ENCODE data around the gene FLT3.
"Not testable (repeated sequence)": the region's sequence is repeated elsewhere in the genome, so short reads cannot be mapped to it uniquely, and the experiment has no call there.

FLT3 gene

GRCh38 chr13:28099396-28100149, 803 bp downstream of the FLT3 start:
- DNase-seq, result no peak

GRCh38 chr13:28097503-28097902, 2.9 kb downstream of the FLT3 start:
- DNase-seq, result no peak

GRCh38 chr13:28094306-28094705, 6.1 kb downstream of the FLT3 start:
- no peak for DNase-seq

GRCh38 chr13:28093881-28094280, 6.5 kb downstream of the FLT3 start:
- no peak for DNase-seq

- no peak for DNase-seq
Measured at GRCh38 chr13:28092431-28092830, 7.9 kb downstream of the FLT3 start.

- DNase-seq, result no peak
Measured at GRCh38 chr13:28089065-28089464, 11.3 kb downstream of the FLT3 start.

GRCh38 chr13:28077820-28078219, 22.6 kb downstream of the FLT3 start:
- DNase-seq, result not testable (repeated sequence)

GRCh38 chr13:28077231-28077630, 23.1 kb downstream of the FLT3 start:
- DNase-seq, result no peak

GRCh38 chr13:28071424-28071823, 29.0 kb downstream of the FLT3 start:
- DNase-seq, result no peak

- no peak for DNase-seq
Measured at GRCh38 chr13:28067491-28067890, 32.9 kb downstream of the FLT3 start.

GRCh38 chr13:28058866-28059613, 41.3 kb downstream of the FLT3 start:
- DNase-seq, result no peak

GRCh38 chr13:28056970-28057712, 43.2 kb downstream of the FLT3 start:
- DNase-seq, result no peak

- no peak for DNase-seq
Measured at GRCh38 chr13:28056426-28056825, 44.0 kb downstream of the FLT3 start.

- no peak for DNase-seq
Measured at GRCh38 chr13:28055357-28055756, 45.0 kb downstream of the FLT3 start.

GRCh38 chr13:28052945-28053344, 47.4 kb downstream of the FLT3 start:
- no peak for DNase-seq

GRCh38 chr13:28049880-28050875, 50.2 kb downstream of the FLT3 start:
- DNase-seq, result no peak

- no peak for DNase-seq
Measured at GRCh38 chr13:28049215-28049614, 51.2 kb downstream of the FLT3 start.

GRCh38 chr13:28048768-28049167, 51.6 kb downstream of the FLT3 start:
- no peak for DNase-seq

- no peak for DNase-seq
Measured at GRCh38 chr13:28047757-28048388, 52.5 kb downstream of the FLT3 start.

- DNase-seq, result no peak
Measured at GRCh38 chr13:28046981-28047380, 53.4 kb downstream of the FLT3 start.

- no peak for DNase-seq
Measured at GRCh38 chr13:28045861-28046260, 54.5 kb downstream of the FLT3 start.

- no peak for DNase-seq
Measured at GRCh38 chr13:28044608-28045007, 55.8 kb downstream of the FLT3 start.
